ENCODE data around the gene PTPRD. TPM values are rescaled to one million over a fixed set of nuclear protein-coding genes. Genes with fewer than 3 reads are reported as not detected.

Gene PTPRD
- total RNA-seq, 1 experiment from 2014 or later, result not detected

DNA sequence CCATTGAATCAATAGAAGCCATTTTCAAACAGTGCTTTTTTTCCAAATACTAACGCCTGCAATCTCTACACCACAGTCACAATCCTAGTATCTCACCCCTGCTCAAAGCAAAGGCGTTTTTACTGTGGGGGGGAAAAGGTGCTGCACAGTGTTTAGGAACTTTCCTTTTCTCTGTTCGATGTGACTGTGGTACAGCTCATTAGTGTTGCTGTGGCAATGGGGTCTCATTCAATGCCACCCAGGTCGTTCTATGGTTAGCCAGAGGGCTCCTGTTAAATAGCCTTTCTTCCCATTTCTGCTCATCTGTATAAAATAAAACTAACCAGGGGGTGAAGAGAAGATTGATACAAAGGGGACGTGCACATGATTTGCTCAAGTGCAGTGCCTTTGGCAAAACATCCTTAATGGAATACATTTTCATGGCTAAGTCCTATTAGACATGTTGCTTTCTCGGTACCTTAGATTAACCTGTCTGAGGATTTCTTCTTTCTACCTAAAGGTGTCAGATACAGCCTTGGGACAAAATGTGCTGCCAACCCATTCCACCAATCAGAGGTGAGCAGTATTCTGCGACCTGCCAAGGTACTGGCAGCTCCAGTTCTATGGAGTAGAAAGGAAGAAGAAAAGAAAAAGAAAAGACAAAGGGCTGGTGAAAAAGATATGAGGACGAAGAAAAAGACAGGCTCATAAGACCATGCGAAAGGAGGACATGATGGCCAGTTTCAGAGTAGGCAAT, 2161.8 kb downstream of the PTPRD start:
- ChIA-PET CTCF (no interaction called here), POLR2A (no interaction called here)
- Histone ChIP-seq H3K9me3 (ENCODE audit: control insufficient read depth, insufficient read depth, low read depth, low read length) (no peaks in the 10 kb centered on the region), H3K4me3 (ENCODE audit: low read depth in 2 of 2, low read length in 2 of 2) (no peak overlapping the region), H3K4me1 (ENCODE audit: control insufficient read depth, insufficient read depth, low read length) (no peaks in the 10 kb centered on the region), H3K27me3 (ENCODE audit: control insufficient read depth, insufficient read depth, low read length) (no peaks in the 10 kb centered on the region), H3K27ac (ENCODE audit: low read length) (no peak overlapping the region), H3K36me3 (ENCODE audit: control insufficient read depth, insufficient read depth, low read length) (no peaks in the 10 kb centered on the region)
- ATAC-seq (no peak), DNase-seq (ENCODE audit: low read depth, low spot score) (no peak)
- TF ChIP-seq REST (IDR thresholded peaks at IDR 0.05; ENCODE audit: insufficient read depth in 1 of 2, low read depth in 2 of 2, low read length in 1 of 2) (no peak), SIN3A (IDR thresholded peaks at IDR 0.05; ENCODE audit: borderline replicate concordance, insufficient read depth, low read depth, low read length) (no peak), POLR2AphosphoS5 (IDR thresholded peaks at IDR 0.05; ENCODE audit: low read depth, low read length) (no peak), TCF7L2 (IDR thresholded peaks at IDR 0.05; ENCODE audit: low read depth, low read length) (no peak)
- TF ChIP-seq, protein P1, sequence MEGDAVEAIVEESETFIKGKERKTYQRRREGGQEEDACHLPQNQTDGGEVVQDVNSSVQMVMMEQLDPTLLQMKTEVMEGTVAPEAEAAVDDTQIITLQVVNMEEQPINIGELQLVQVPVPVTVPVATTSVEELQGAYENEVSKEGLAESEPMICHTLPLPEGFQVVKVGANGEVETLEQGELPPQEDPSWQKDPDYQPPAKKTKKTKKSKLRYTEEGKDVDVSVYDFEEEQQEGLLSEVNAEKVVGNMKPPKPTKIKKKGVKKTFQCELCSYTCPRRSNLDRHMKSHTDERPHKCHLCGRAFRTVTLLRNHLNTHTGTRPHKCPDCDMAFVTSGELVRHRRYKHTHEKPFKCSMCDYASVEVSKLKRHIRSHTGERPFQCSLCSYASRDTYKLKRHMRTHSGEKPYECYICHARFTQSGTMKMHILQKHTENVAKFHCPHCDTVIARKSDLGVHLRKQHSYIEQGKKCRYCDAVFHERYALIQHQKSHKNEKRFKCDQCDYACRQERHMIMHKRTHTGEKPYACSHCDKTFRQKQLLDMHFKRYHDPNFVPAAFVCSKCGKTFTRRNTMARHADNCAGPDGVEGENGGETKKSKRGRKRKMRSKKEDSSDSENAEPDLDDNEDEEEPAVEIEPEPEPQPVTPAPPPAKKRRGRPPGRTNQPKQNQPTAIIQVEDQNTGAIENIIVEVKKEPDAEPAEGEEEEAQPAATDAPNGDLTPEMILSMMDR (IDR thresholded peaks at IDR 0.05), result no peak
- in situ Hi-C loops (cut with HindIII; ENCODE audit: low pct_unique_long_range_greater_than_20kb, low sequenced_read_pairs), result no loop called here
- intact Hi-C loops (cut with micrococcal nuclease; ENCODE audit: unreplicated experiment), result no loop called here
- no TSS peak for BruUV-seq (replicated peaks)

DNA sequence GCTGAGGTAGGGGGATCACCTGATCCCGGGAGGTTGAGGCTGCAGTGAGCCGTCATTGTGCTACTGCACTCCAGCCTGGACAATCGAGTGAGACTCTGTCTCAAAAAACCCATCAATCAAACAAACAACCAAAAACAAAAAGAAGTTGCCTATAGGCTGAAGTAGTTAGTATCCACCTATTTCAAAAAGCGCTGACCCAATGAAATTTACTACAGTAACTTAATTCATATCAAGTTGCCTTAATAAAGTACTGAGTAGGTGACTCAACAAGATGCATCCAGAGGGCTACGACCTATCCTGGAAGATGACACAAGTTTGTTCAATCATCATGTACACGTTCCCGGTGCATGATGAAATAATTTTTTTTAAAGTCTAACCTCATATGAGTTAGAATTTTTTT, 2164.6 kb downstream of the PTPRD start:
- ATAC-seq, result no peak
- BruUV-seq (replicated peaks), result no TSS peak
- Histone ChIP-seq H3K27ac (ENCODE audit: low read length) (no peak overlapping the region), H3K27me3 (ENCODE audit: control insufficient read depth, insufficient read depth, low read length) (no peaks in the 10 kb centered on the region), H3K36me3 (ENCODE audit: control insufficient read depth, insufficient read depth, low read length) (no peaks in the 10 kb centered on the region), H3K4me1 (ENCODE audit: control insufficient read depth, insufficient read depth, low read length) (no peaks in the 10 kb centered on the region), H3K9me3 (ENCODE audit: control insufficient read depth, insufficient read depth, low read depth, low read length) (no peaks in the 10 kb centered on the region), H3K4me3 (ENCODE audit: low read depth in 2 of 2, low read length in 2 of 2) (no peak overlapping the region)
- no peak for DNase-seq (ENCODE audit: low read depth, low spot score)
- TF ChIP-seq POLR2AphosphoS5 (IDR thresholded peaks at IDR 0.05; ENCODE audit: low read depth, low read length), result no peak
- TF ChIP-seq REST (IDR thresholded peaks at IDR 0.05; ENCODE audit: insufficient read depth in 1 of 2, low read depth in 2 of 2, low read length in 1 of 2), result no peak
- no peak for TF ChIP-seq TCF7L2 (IDR thresholded peaks at IDR 0.05; ENCODE audit: low read depth, low read length)
- TF ChIP-seq SIN3A (IDR thresholded peaks at IDR 0.05; ENCODE audit: borderline replicate concordance, insufficient read depth, low read depth, low read length), result no peak
- TF ChIP-seq, protein P1 (IDR thresholded peaks at IDR 0.05), result no peak
- CTCF ChIA-PET, result no interaction called here
- in situ Hi-C loops (cut with HindIII; ENCODE audit: low pct_unique_long_range_greater_than_20kb, low sequenced_read_pairs), result no loop called here
- POLR2A ChIA-PET, result no interaction called here
- intact Hi-C loops (cut with micrococcal nuclease; ENCODE audit: unreplicated experiment), result no loop called here
